Astrocyte of the hippocampus (primary cell): ENCODE data around the gene ATM.

ENCODE experiments used
- DNase-seq: peaks from one replicate; pipeline ENCODE4 v3.0.0; 2011; ENCODE audit warnings: low read depth, low spot score

The ATM gene, protein sequence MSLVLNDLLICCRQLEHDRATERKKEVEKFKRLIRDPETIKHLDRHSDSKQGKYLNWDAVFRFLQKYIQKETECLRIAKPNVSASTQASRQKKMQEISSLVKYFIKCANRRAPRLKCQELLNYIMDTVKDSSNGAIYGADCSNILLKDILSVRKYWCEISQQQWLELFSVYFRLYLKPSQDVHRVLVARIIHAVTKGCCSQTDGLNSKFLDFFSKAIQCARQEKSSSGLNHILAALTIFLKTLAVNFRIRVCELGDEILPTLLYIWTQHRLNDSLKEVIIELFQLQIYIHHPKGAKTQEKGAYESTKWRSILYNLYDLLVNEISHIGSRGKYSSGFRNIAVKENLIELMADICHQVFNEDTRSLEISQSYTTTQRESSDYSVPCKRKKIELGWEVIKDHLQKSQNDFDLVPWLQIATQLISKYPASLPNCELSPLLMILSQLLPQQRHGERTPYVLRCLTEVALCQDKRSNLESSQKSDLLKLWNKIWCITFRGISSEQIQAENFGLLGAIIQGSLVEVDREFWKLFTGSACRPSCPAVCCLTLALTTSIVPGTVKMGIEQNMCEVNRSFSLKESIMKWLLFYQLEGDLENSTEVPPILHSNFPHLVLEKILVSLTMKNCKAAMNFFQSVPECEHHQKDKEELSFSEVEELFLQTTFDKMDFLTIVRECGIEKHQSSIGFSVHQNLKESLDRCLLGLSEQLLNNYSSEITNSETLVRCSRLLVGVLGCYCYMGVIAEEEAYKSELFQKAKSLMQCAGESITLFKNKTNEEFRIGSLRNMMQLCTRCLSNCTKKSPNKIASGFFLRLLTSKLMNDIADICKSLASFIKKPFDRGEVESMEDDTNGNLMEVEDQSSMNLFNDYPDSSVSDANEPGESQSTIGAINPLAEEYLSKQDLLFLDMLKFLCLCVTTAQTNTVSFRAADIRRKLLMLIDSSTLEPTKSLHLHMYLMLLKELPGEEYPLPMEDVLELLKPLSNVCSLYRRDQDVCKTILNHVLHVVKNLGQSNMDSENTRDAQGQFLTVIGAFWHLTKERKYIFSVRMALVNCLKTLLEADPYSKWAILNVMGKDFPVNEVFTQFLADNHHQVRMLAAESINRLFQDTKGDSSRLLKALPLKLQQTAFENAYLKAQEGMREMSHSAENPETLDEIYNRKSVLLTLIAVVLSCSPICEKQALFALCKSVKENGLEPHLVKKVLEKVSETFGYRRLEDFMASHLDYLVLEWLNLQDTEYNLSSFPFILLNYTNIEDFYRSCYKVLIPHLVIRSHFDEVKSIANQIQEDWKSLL (N-terminal part only)

DNA sequence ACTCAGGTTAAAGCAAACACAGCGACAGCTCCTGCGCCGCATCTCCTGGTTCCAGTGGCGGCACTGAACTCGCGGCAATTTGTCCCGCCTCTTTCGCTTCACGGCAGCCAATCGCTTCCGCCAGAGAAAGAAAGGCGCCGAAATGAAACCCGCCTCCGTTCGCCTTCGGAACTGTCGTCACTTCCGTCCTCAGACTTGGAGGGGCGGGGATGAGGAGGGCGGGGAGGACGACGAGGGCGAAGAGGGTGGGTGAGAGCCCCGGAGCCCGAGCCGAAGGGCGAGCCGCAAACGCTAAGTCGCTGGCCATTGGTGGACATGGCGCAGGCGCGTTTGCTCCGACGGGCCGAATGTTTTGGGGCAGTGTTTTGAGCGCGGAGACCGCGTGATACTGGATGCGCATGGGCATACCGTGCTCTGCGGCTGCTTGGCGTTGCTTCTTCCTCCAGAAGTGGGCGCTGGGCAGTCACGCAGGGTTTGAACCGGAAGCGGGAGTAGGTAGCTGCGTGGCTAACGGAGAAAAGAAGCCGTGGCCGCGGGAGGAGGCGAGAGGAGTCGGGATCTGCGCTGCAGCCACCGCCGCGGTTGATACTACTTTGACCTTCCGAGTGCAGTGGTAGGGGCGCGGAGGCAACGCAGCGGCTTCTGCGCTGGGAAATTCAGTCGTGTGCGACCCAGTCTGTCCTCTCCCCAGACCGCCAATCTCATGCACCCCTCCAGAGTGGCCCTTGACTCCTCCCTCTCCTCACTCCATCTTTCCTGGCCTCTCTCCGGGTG lies at the start of gene ATM, which contains the start of gene NPAT:
ATM (plus strand) TSS at position 494 of the 774 bp plus-strand sequence. CDS start 4,558 bp downstream, outside the sequence.
NPAT (minus strand) TSS at position 65 of the 774 bp plus-strand sequence. CDS start 102 bp downstream, outside the sequence.
- DNase-seq = peak; percentile 100

DNA sequence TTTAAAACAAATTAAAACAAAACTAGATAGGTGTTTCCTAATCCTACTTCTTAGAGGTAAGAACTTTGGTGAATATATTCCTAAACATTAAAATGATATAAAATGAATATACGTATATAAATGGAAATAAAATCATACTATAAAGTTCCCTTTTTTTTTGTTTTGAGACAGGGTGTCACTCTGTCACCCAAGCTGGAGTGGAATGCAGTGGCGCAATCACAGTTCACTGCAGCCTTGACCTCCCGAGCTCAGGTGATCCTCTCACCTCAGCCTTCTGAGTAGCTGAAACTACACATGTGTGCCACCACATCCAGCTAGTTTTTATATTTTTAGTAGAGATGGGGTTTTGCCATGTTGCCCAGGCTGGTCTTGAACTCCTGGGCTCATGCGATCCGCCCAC lies 45.3 kb upstream of the ATM start:
- no peak for DNase-seq

DNA sequence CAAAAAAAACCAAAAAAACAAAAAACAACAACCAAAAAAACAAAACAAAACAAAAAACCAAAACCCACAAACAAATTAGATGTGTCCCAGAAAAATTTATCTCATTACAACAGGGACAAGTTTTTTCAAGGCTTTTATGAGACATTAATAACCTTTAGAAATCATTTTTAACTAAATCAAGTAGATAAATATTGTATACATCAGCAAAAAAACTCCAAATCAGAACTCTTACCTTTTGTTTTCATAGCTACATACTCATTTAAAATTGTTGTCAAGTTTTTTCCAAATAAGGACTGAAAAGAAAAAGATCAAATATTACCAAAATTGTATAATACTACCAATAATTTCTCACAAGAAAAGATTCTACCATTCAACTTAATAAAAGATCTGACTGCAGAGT lies 29.1 kb upstream of the ATM start:
- no peak for DNase-seq

DNA sequence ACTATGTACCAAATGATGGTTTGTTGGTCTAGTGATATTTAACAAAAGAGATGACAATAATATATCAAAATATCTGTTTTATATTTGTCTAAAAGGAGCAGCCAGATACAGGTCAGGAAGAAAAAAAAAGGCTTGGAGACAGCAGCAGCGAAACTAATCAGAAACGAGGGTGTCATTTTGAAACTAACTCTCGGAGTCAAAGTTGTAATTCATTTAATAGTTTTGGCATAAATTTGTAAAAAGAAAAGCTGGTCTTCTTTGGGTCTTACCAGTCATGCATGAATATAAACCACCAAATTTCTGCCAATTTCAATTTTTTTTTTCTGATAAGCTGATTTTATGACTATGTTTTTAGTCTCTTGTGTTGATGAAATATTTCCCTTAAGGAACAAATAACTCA lies 26.0 kb upstream of the ATM start:
- no peak for DNase-seq

DNA sequence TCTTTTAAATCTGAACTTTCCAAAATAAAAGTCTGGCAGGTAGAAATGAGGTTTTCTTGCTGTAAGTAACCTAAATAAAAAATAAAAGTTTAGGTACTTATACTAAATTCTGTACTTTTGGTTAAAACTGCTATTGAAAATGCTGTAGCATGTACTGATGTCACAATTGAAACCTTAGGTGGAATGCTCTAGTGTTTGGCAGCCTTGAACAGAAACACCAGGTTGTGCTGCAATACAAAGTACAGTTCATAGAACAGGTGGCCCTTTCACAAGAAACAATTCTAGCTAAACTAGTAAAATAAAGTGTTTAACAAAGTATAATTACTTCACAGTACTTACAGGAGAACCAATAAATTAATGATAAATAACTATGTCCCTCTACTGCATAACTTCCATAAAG lies 25.5 kb upstream of the ATM start:
- DNase-seq = no peak

DNA sequence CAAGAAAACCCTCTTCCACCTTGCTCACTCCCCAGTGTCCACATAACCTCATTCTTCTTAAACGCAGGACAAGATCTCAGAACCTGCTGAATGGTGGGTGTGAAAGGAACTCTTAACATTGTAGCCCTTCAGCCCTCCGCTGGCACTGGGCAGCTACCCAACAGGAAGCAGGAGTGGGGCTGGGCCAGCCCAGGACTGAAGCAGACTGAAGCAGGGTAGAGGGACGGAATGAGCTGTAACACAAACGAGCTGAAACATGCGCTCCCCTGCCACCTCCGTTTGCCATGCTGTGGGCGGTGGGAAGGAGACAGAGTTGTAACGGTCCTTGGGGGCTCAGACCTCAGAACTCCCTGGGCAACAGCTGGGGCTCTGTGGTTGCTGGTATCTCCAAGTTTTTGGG lies 24.0 kb upstream of the ATM start:
- DNase-seq = no peak

DNA sequence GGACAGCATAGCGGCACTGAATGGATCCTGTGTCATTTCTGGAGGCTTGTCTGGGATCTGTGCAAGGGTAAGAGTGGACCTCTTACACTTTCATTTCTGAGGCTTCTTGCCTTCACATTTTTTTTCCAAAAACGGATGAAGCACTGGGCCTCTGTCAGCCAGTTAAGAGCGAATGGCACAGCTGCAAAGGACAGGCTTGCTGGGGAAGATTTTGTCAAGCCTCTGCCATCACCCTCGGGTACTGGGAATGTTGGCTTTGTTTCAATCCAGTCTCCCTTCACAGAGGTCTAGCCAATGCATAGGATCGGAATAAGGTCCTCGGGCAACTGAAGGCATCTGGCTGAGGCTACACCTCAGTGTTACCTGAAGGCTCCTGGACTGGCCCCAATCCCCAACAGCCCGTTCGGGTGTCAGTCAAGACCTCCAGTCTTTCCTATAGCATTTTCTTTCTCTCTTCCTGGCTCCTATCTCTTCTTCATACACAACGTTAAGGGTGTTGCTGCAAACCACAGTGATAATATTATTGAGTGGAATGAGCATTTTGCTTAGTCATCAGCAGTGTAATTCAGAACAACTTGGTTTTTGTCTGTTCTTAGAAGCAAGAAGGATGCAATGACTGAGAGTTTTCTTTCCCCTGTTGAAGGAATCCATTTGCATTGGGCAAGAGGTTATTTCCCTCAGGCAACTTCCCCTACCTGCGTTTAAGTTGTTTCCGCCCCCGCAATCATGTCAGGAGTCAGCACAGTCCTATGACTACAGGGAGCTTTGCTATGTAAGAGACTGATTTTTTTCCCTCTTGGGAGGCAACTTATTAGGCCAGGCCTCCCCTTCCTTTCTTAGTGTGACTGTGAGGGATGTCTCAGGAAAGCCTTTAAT lies 23.2 kb upstream of the ATM start:
- peak; percentile 38 for DNase-seq

DNA sequence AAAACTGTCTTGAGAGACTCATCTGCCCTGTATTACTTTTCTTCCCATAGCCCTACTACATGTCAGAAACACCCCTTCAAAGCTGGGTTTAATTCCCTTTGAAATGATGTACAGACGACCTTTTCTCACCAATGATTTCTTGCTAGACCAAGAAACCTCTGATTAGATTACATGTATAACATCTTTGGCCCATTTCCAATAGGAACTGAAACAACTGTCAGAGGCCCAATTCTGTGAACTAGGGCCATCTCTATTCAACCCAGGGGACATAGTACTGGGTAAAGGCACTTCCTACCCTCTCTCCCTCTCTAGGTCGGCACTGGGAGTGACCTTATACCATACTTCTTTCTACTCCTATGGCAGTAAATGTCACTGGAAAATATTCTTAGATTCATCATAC lies 19.8 kb upstream of the ATM start:
- DNase-seq = no peak

DNA sequence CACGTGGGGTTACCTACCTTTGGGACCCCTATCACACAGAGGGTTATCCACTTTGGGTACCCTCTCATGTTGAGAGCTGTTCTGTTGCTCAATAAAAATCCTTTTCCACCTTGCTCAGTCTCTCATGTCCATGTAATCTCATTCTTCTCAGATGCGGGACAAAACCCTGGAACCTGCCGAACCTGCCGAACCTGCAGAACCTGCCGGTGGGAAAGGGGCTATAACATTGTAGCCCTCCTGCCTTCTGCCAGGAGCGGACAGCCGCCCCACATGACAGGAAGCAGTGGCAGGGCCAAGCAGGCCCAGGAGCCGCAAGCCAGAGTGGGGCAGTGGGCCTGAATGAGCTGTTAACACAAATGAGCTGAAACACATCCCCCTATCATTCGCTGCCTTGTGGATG lies 18.5 kb upstream of the ATM start:
- DNase-seq = no peak

DNA sequence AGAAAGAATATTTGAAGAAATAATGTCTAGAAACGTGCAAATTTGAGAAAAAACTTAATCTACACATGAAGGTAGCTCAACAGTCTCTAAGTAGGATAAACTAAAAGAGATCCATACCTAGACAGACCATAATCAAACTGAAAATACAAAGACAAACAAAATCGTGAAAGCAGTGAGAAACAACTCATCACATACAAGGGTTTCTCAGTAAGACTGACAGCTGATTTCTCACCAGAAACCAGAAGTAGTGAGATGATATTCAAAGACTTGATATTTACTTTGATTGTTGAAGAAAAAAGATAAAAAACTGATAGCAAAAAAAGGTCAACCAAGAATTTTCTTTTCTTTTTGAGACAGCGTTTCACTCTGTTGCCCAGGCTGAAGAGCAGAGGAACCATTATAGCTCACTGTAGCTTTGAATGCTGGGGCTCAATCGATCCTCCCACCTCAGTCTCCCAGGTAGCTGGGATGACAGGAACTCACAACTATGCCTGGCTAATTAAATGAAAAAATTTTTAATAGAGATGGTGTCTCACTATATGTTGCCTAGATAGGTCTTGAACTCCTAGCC lies 17.9 kb upstream of the ATM start:
- DNase-seq = no peak

DNA sequence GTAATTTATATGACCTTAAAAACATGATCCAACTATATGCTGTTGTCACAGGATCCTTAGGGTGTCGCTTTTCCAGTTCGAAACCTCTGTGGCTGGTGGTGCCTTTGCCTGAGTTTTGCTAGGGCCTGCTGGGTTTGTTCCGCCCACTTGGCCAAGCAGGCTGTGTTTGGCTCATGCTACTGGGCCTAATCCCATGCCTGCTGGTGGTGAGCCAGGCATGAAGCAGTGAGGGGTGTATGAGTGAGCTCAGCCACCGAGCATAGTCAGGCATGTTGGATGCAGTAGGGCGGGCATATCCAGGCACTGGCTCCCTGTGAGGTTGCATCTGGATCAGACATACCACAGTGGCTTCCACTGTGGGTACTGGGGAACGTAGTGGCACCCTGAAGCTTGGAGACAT lies 16.7 kb upstream of the ATM start:
- DNase-seq = no peak

DNA sequence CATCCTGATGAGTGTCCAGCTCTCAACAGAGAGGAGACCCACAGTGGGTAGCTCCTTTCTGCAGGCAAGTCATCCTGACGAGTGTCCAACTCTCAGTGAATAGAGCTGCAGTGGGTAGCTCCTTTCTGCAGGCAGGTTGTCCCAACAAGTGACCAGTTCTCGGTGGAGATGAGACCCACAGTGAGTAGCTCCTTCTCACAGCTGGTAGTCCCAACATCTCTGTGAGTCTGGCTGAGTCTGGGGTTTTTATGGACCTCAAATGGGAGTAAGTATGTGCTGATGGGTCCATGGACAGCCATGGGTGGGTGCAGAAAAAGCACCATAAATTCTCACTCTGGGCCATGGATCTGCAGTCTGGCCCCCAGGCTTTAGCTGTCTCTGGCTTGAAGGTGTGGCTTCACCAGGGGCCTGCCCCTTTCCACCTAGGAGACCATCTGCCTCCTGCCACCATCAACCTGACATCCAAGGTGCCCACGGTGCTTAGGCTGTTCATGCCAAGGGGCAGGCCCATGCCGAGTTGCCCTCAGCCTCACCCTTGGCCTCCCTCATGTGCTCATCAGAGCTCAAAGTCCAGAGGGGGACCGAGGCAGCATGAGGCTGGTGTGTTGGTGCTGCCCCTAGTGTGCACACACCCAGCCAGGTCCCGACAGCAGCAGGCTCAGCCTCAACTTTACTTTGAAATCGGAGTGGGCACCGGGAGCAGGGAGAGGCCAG lies 15.7 kb upstream of the ATM start:
- DNase-seq = no peak

DNA sequence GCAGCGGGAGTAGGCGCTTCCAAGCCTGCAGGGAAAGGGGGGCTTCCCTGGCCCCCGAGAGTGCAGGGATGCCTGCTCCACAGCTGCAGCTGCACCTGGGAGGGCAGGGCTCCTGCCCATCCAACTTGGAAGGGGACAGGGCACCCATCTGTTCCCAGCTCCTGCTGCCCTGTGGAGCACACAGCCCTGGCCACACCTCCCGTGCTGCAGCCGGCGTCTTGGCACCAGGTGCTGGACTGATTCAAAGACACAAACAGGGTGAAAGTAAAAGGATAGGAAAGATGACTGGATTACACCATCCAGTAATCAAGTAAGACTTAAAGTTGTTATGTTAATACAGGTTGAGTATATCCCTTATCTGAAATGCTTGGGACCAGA lies 15.2 kb upstream of the ATM start:
- DNase-seq = no peak

DNA sequence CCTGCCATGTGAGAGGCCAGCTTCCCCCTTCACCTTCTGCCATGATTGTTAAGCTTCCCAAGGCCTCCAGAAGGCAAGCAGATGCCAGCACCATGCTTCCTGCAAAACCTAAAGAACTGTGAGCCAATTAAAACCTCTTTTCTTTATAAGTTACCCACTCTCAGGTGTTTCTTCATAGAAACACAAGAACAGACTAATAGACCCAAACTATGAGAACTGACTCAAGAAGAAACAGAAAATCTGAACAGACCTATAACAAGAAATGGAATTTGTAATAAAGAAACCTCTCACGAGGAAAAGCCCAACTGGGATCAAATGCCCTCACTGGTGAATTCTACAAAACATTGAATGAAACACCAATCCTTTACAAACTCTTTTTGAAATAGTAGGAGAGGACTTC lies 12.4 kb upstream of the ATM start:
- DNase-seq = no peak

DNA sequence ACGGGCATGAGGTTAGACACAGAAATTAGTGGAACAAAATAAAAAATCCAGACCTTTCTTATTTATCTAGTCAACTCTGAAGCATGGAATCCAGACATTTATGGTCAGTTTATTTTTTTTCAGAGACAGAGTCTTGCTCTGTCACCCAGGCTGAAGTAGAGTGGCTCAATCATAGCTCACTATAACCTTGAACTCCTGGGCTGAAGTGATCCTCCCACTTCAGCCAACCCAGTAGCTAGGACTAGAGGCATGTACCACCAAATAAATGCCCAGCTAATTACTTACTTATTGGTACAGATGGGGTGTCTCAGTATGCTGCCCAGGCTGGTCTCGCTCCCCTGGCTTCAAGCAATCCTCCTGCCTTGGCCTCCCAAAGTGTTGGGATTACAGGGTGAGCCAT lies 9.1 kb upstream of the ATM start:
- no peak for DNase-seq

DNA sequence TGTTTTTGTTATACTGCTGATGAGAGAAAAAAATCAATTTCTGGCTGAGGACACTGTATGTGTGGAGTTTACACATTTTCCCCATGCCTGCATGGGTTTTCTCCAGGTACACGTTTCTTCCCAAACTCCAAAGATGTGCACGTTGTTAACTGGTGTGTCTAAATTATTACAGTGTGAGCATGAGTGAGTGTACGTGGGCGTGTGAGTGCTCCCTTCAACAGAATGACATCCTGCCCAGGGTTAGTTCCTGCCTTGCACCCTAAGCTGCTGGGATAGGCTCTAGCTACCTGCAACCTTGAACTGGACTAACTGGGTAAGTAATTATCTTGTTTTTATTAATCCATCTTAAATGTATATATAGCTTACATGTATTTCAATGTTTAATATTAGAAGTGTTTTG lies 5.9 kb upstream of the ATM start:
- DNase-seq = no peak

DNA sequence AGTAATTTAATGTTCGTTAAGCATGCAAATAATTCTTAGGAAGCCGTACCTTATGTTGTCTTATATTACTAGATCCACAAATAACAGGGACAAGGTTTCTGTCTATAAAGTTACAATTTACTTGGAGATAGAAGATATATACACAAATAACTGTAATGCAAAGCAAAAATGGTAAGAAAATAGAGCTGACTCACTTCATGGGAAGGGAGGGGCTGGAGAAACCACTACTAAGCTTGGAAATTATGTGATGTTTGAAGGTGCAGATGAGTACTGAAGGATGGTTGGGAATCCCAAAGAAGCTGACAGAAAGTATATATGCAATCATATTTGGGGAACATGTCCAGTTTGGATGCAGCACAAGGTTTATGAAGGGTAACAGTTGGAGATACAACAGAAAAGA lies 4.4 kb upstream of the ATM start:
- DNase-seq = peak; percentile 18

DNA sequence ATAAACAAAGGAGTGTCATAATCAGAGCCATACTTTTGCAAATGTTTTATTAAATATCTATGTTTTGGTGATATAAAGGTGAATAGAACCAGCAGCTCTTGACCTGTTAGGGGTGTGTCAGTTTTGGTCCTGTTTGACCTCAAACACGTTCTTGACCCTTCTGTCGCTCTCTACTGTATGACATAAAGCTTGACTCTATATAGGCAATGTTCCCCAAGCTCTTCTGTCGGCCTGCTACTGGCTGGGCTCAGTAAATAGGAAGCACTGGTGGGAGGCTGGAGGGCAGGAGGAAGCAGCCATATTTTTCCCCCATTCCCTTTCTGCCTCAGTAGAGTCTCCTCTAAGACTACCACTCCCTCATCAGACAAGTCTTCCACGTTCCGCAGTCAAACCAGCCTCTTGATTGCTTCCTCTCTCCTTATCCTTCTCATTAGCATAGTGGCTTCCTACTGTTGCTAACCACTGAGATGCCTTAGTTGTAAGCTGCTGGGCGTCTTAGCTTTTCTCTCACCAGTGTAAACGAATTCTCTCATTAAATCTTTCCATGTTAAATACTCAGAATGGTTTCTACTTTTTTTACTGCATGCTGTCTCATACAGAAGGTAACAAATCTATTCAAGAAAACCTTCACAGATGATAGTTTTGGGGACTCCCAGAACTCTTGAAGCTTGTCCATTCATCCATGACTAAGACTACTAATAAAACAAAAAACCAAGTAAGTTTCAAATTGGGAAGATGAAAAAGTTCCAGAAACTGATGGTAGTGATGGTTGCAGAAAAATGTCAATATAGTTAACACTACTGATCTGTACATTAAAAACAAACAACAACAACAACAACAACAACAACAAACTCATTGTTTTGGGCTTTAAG lies 3.7 kb upstream of the ATM start:
- no peak for DNase-seq
